Activated gamma-delta T cell treated with Interleukin-2 at 50 U/mL for 16 hours (primary cell): Measurements from ENCODE around the gene CRYBG3.

Experiments
- DNase-seq: peaks from one replicate; pipeline ENCODE4 v3.0.0-alpha.2; 2020

Gene CRYBG3

DNA sequence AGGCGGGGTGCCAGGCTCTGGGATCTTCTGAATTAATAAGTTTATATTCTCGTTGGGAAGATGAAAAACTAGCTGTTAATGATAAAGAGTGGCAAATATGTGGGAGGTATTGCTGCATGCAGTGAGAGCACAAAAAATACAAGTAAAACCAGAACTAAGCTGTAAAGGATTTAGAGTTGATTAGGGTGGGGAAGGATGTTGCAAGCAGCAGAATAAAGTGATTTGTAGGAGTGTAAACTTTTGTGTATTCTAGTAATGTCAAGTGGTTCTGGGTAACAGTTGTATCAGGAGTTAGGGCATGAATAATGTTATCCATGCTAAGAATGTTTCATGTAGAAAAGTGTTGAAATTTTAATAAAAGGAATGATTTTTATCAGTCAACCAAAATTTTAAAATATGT lies 18.1 kb downstream of the CRYBG3 start:
- DNase-seq, result no peak

GRCh38 chr3:97841304-97841703 lies 19.5 kb downstream of the CRYBG3 start:
- DNase-seq, result no peak

DNA sequence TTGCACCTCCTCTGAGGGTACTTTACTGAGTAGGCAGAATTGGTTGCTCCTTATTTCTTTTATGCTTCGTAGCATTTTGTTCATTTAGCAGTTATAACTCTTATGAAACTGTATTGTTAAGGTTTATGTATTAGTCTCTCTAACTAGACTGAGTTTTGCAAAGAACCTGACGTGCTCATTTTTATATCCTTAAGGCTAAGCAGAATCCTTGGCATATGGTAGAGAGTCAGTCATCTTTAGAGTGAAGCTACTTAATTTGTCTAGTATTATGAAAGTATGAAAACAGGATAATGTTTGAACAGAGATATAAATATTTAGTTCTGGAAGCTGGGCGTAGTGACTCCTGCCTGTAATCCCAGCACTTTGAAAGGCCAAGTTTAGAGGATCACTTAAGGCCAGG lies 20.1 kb downstream of the CRYBG3 start:
- DNase-seq, result no peak

- no peak for DNase-seq
Measured at GRCh38 chr3:97848779-97849178, 27.0 kb downstream of the CRYBG3 start.

- no peak for DNase-seq
Measured at GRCh38 chr3:97857401-97857800, 35.6 kb downstream of the CRYBG3 start.

- DNase-seq, result no peak
Measured at GRCh38 chr3:97860364-97860763, 38.6 kb downstream of the CRYBG3 start.

DNA sequence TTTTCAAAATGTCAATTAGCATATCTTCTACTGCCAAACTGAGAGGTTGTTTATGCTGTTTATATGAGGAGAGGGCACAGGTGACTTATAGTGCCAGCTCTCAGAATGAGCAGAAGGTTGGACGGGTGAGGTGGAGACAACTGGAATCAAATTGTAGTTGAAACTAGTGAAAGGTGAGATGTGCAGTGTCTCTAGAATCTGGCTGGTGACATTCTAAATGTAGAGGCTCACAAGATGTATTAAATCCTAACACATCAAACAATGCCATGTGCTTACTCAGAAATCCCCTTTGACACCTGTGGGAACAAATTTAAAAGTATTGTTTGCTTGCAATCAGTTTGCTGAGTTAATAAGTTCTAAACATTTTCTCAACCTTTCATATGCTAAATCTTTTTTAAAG lies 40.8 kb downstream of the CRYBG3 start:
- no peak for DNase-seq

GRCh38 chr3:97863031-97863430 lies 41.2 kb downstream of the CRYBG3 start:
- DNase-seq, result no peak

GRCh38 chr3:97863775-97864174 lies 42.0 kb downstream of the CRYBG3 start:
- DNase-seq, result no peak

DNA sequence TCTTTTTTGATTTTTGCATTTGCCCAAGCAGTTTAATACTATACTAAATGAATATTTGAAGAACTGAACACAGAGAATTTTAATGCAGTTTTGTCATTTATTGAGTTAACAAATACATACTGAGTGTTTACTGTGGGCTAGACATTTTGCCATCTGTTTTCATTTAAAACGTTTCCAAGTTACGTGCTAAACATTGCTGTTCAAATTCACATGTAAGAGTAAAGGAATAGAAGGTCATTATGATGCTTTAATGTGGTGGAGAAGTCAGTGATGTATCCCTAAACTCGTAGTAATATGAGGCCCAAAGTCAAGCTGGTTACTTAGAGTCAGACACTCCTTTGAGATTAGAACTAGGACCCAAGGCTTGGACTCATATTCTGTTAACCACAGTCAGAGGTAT lies 49.4 kb downstream of the CRYBG3 start:
- no peak for DNase-seq

- DNase-seq, result peak; percentile 4
Measured at GRCh38 chr3:97871801-97872524, 50.2 kb downstream of the CRYBG3 start.

DNA sequence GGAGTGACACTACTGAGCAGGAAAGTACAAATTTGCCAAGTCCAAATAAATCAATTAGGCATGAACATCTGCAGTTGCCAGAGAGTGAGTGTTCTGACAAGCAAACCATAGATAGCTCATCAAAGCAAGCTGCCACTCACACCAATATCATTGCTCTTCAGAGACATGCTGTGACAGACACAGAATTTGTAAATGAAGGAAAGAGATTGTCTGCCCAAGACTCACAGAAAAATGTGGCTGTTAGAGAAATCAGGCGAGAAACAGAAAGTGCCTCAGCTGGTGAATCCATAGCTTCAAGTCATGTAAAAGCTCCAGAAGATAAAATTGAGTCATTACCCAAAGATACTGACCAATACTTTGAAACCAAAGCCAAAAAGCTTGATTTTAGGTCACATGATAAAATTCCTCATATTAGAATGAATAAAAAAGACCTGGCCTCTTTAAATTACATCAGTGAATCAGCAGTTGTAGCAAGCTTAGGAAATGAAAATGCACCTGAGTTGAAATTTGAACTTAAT lies 50.8 kb downstream of the CRYBG3 start:
- DNase-seq, result no peak

DNA sequence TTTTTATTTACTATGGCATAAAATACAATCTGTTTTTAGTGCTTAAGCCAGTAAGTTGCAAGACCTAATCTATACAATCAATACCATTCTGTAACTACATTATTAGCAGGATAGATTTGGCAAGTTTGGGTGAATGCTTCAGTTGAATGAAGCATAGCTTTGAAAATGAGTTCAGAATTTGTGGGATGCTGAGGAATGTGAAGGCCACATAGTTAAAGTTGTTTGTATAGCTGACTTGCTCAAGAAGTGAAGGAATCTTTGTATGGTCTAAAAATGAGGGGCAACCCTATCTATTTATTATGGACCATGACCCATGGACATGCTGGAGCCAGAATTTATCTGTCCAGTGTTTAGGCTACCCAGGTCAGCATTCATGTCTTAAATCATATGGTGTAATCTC lies 58.5 kb downstream of the CRYBG3 start:
- DNase-seq, result no peak

DNA sequence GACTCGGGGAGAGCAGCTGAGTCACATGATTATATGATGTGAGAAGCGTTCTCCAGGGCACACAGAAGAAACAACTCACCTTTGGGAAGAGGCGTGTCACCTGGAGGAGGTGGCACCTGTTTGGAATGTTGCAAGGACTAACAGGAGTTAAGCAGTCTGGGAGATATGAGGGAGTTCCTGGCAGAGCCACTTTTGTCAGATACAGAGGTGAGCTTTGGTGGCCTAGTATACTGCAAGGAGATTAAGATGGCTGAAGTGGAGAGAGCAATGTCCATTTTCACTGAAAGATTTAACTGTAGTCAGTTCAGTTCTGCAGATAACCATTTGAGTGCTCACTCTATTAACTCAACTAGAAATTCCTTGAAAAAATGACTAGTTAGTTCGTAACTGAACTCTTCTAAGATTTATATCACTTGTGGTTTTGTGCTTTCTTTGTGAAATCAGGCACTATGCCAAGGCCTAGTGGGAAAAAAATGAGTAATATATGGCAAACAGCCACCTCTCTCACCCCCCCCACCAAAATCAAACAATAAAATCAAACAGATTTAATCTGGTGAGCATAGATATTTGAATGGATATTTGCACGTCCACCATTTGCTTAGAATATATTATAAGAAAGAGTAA lies 61.3 kb downstream of the CRYBG3 start:
- DNase-seq, result no peak

DNA sequence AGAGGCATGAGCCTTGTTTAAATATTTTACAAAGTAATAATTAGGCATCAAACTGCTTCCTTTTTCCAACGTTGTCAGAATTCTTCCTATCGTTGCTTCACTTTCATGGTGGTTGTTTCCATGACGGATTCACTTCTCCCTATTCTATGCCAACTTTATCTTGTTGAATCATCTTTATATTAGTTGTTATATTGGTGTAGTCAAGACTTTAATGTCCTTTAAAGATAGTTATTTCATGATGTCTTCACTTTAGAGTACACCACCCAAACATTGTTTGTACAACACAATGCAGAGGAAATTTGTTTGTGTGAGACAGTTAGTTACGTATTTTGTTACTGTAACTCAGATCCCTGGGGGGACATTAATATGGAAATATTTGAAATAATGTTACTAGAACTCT lies 61.9 kb downstream of the CRYBG3 start:
- DNase-seq, result no peak

- no peak for DNase-seq
Measured at GRCh38 chr3:97884586-97885123, 62.8 kb downstream of the CRYBG3 start.

DNA sequence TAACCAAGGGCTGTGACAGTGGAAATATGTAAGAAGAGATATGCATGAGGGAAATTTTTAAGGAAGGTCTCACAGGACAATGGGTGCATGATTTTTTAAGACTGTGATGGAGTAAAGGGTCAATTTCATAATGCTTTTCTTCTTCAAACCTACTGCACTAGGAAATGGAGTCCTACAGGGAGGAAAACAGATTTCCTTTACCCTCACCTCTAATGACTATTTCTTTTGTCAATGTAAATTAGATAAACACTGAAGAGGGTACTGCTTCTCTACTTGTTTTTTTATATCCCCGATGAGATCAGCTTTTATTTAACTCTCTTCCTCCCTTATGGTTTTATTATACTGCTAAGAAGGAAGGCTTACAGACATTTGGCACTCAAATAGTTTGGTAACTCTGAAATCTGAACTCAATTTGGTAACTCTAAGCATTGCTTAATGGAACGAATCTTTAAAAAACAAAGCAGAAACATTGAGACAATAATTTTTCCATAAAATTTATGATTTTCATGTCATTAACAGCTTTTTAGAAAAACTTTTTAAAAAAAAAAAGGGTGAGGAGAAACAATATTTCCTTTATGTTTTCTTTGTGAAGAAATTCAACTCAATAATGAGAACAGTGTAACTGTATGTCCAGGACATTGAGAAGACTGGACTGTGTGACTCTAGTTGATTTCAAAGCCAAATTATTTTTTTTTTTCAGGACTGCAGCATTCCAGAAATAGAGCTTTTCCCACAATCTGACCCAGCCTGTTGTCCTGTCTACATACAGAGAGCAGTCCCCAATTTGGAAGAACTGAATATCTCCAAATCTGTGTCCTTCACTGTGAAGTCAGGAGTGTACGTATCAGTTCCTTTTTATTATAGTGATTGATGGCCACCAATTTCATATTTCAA lies 64.4 kb downstream of the CRYBG3 start:
- DNase-seq, result no peak

GRCh38 chr3:97889814-97890213 lies 68.0 kb downstream of the CRYBG3 start:
- no peak for DNase-seq

GRCh38 chr3:97892852-97893251 lies 71.0 kb downstream of the CRYBG3 start:
- DNase-seq, result no peak

DNA sequence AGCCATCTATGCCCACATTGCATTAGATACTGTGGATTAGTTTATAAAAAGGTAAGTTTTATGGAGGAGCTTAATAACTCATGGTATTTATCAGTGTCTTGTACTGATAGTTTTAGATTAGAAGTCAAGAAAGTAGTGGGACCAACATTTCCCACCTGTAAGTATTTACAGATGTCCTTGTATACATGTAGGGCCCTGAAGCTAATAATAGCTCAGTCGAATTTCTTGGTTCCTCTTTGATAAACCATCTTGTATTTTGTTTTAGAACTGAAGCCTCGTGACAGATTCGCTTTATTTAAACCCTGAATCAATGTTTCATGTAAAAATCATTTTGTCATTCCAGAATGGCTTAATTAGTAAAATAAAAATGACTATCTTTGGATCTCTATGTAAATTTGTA lies 73.4 kb downstream of the CRYBG3 start:
- DNase-seq, result no peak

DNA sequence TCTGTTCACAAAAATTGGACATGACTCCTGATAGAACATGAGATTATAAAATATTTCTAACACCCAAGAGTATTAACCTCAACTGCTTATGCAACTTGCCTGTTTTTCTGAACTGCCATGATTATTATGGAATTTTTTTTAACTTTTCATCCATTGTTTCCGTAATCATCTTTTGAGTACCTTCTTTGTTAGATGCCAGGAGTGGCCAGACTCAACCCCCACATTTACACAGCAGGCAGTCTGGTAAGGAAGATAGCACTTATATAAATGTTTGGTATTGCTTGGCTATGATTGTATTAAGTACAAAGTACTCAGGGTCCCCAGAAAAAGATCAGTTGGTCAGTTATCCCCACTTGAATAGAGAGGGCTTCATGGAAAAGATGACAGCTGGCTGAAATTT lies 74.3 kb downstream of the CRYBG3 start:
- no peak for DNase-seq

DNA sequence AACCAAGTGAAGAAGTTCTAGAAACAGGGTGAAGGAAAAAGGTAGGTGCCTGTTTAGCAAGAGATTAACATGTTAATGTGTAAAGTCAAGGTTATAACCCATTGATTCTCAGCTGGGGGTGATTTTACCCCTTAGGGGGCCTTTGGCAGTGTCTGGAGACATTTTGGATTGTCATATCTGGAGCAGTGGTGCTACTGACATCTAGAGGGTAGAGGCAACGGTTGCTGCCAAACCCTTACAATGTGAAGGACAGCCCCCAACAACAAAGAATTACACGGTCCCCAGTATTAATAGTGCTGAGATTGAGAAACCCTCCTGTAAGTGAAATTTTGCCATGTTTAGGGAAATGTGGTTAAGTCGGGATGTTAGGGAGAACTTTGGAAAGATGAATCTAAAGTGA lies 74.7 kb downstream of the CRYBG3 start:
- no peak for DNase-seq

DNA sequence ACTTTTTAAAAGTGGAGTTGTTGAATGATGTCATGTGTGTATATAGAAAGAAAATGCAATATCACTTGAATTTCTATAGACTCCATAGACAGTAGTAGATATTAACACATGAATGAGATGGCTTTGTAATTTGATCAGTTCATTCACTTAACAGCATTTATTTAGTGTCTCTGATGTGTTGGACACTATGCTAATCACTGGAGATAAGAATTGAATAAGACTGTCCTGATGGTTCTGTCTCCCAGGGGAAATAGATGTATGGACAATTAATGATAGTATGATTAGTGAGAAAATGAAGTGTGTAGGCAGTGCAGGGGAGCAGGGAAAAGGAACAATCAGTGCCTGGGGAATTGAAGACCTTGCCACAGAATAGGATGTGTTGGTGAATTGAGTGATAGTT lies 77.5 kb downstream of the CRYBG3 start:
- no peak for DNase-seq
